Activated CD4-positive, alpha-beta T cell treated with anti-CD3 and anti-CD28 coated beads, Interleukin-2, amount 50 U/mL, for 1 hour (primary cell): ENCODE results near the gene CACNA1S.

ENCODE experiments used
- DNase-seq: peaks from one replicate; pipeline ENCODE4 v3.0.0-alpha.2; 2020

CACNA1S gene

DNA sequence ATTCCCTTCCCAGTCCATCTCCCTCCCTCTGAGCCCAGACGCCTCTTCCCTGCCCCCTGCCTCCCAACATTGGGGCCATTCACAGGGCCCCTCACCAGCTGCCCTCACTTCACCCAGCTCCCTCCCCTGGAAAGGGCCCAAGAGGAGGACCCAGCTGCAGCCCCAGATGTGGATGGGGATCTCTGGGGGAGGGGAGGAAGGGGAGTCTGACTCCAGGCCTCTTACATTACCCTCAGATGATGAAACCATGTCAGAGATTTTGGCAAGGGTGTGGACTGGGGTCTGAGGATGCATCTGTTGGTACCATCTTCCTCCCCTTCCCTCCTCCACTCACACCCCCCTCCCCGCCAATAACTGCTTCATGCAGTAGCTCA lies 87.6 kb downstream of the CACNA1S start:
- DNase-seq, result no peak

DNA sequence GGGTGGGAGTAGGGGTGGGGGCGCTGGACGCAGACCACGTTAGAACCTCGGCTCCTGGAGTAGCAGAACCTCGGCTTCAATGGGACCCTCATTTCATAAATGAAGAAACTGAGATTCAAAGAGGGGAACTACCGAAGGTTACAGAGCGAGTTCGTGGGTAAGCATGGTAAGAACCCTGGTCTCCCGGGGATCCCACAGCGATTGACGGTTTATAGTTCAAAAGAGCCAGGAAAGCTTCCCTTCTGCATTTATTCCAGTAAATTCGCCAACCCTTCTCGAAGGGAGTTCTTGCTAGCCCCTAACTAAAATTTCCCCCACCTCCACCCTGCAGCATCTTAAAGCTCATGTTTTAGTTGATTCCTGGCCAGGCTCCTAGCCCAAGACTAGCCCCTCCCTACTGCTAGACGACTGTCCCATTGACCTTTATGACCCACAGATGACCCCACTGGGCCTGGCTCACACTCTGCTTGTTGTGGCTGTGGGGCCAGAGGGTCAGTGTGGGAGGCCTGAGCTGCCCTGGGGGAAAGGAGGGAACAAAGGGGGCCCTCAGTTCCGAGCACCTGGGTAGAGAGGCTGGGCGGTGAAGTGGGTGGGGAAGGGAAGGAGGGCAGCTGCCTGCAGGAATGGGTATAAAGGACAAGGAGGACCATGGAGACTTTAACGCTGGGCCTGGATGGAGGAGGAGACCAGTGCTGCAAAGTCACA lies 88.2 kb downstream of the CACNA1S start:
- no peak for DNase-seq

DNA sequence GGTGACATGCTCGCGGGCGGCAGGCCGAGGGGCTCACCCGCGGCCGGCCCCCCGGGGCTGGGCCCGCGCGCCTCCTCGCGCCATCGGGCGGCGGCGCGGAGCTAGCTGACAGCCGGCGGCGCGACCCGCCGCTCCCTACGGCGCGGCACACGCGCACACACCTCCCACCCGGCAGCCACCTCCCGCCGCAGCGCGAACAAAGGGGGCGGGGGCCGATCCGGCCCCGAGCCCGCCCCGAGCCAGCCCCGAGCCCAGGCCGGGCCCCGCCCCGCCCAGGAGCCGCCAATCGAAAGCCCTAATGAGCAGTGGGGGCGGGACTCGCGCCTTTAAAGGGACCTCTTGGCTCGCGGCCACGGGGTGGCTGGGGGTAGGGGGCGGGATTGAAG lies 88.7 kb downstream of the CACNA1S start, which contains the start of gene KIF21B:
KIF21B (minus strand) TSS at position 198 of the 386 bp plus-strand sequence. CDS start 331 bp downstream, outside the sequence.
- peak; percentile 90 for DNase-seq

GRCh38 chr1:201022820-201023516 lies 89.3 kb downstream of the CACNA1S start:
- no peak for DNase-seq

- no peak for DNase-seq
Measured at GRCh38 chr1:201022493-201022819, 89.8 kb downstream of the CACNA1S start.

DNA sequence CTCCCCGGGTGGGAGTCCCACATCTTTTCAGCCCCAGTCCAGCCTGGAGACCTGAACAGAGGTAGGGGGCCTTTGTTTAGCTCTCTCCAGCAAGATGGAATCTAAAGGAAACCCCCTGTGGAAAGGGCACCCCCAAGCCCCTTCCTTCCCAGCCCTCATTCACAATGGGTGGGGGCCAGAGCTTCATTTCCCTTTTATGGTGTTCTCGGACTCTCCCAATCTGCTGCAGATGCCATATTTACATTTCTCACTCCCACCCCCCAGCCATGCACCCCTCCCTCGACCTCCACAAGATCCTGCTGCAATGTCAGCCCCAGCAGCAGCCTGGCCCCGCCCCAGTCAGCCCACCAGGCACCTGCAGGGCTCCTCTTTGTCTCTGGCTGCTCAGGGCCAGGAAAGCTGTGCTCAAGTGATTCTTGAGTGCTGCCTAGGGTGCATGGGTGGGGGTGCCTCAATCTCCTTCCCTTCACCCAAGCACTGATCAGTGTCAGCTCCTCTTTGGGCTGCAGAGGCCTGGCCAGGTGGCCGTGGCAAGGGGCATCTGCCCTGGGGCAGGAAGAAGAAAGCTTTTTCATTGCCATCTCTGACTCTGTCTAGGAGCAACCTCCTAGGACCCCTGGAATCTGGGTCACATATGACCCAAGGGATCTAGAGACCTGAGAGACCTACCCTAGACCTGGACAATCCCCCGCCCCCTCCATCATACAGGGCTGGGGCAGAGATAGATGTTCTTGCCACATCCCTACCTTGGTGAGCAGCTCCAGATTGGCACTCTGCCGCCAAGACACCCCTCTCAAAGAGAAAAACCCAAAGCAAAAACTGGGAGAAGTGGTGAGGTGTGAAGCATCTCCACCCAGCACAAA lies 90.4 kb downstream of the CACNA1S start:
- no peak for DNase-seq

DNA sequence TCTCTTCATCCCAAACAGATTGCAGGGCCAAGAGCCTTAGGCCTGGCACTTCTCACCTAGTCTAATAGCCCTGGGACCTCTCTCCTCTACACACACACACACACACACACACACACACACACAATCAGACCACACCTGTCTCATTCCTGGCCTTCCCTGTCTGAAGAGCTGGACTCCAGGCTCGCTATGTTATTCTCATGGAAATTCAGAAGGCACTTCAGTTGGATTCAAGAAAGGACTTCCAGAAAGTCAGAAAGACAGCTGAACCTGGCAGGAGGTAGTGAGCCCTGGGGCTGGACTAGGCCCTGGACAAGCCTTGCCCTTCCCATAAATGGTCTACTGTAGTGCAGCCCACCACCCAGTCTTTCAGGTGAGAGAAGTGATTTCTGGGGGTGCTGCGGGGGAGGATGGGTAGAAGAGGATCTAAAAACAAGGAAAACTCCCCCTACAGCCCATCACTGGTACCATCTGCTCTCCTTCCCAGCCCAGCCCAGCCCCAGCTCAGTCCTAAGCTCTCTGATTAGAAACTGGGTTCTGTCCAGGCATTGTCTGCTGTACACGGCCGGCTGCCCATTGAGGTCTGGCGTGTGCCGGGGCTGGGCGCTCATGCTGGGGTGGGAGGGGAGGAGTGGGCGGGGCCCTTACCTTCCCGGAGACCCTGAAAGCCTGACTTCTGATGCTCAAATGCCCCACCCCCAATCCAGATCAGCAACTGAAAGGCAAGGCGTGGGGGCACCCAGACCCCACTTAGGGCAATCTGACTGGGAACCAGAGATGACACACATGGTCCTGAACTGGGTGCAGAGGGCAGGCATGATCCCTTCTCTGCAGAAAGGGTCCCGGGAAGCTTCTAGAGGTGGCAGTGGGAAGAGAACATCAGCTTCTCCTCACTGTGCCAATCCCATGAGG lies 91.3 kb downstream of the CACNA1S start:
- peak; percentile 33 for DNase-seq

DNA sequence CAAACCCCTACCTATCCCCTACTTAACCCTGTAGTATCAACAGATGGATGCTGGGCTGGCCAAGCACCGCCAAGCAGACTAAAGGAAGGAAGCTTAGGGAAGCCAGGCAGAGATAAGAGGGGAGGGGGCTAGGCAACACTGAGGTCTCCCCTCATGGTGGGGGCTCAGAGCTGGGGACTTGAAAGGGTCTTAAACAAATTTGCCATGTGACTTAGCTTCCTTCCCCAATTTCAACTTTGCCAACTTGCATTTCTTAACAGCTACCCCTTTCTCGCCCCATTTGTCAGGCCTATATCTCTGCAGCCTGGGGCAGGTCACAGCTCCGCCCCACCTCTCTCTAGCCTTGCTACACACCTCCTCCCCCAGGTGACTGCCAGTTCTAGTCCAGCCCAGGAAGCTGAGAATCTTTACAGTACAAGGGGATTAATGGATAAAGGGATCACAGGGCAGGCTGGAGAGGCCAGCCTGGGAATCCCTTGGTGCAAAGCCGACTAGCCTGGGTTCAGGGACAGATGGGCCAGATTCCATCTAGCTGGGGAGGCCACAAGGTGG lies 92.1 kb downstream of the CACNA1S start:
- peak; percentile 27 for DNase-seq

DNA sequence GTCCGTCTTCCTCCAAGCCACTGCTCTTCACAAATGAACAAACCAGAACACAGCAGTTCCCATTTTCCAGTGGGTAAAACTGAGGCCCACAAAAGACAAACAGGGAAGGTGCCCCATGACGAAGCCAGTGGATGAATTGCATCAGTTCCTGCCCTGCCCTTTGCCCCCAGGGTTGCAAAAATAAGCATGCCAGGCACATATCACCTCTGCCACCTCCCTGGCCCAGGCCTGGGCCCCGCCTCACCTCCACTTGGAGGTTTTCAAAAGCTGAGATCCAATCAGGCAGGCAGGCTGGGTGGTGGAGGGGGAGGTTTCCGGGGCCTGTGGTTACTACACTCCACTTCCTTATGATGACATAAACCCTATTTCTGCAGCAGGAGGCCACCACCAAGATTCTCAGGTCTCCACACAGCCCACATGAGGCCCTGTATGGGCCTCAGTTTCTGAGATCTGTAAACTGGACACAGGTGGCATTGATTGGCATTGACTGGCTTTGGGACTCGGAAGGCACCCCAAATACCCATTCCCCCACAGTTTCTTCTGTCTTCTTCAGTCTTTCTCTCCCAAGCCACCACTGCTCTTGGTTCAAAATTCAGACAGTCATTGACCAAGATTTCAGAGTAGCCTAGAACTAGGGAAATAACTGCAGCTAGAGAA lies 92.8 kb downstream of the CACNA1S start:
- DNase-seq, result peak; percentile 85

DNA sequence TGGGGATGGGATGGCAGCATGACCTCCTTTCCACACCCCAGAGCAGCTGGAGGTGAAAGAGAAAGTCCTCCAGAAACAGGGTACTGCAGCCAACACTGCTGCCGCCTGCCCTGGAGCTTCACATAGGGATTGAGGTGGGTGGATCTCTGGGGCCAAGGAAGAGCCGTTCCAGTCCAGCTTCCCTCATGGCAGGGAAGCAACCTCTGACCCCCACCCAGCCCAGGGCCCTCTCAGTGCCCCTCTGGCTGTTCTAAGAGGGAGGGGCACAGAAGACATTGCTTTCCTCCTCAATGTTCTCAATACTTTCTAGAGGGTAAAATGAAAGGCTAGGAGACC lies 94.4 kb downstream of the CACNA1S start:
- no peak for DNase-seq

DNA sequence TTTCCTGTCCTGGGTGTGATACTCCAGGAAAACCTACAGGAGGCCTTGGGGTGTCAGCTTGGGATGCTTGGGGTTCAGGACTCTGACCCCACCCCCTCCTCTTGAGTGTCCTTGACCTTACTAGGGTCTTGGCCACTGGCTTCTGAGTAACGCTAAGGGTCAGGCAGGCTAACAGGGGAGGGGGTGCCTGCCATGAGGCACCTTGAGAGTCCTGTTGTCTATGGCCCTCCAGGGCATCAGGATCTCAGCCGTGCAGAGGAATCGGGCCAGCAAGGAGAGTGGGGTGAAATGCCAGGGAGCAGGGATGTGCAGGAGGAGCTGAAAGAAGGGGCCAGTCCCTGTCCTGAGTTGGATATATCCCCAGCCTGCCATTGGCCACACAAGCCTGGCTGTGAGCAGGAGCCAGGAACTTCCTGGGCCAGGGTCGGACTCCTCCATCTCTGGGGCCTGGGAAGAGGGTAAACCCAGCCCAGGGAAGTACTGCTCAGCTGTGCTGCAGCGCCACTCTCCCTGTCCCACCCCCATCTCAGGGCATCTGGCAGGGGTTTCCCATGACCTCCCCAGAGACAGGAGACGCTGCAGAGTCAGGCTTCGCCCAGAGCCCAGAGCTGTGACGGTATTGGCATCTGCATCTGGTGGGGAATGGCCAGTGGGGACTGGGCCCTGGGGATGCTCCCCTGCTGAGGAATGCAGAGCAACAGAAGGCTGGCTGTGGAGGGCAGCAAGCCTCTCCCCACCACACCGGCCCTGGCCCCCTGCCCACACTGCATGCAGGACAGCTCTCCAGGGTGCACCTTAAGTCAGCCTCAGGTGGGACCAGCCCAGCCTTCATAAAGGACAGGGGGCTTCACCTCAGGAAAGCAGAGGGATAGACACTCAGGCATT lies 95.0 kb downstream of the CACNA1S start:
- DNase-seq, result no peak

GRCh38 chr1:201016211-201016651 lies 96.0 kb downstream of the CACNA1S start:
- no peak for DNase-seq

- no peak for DNase-seq
Measured at GRCh38 chr1:201015551-201016091, 96.6 kb downstream of the CACNA1S start.

DNA sequence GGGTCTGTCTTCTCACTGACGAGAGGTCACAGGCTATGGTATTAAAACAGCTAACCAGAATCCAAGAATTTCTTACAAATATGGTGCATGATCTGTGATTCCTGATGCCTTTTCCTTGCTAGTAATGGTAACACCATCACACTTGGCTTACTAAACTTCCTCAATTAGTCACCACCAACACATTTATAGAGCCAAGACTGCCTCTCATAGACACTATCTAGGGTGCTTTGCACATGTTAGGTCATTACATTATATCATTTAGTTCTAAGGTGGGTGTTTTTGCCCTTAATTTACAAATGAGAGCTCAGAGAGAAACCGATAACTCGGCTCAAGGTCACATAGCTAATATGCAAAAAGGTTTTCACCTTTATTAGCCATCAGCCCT lies 97.4 kb downstream of the CACNA1S start:
- DNase-seq, result no peak

- DNase-seq, result no peak
Measured at GRCh38 chr1:201013991-201014815, 98.0 kb downstream of the CACNA1S start.

DNA sequence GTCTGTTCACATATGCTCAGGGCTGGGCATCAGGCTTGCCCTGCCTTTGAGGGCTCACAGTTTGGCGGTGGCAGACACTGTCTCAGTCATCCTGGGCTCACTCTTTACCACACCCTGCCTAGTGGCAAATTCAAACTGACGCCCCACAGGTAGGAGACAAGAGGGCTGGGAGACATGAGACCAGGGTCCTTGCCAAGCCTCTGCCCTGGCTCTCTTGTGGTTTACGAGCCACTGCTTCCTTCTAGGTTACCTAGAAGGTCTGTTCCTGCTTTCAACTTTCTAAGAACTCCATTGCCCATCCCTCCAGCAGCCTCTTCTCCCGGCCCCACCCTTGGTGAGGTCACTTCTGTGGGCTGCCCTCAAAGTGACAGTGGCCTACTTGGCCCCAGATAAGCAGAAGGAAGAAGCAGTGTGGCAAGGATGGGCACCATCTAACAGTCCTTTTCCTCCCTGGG lies 99.2 kb downstream of the CACNA1S start:
- no peak for DNase-seq

- no peak for DNase-seq
Measured at GRCh38 chr1:201011616-201012015, 100.6 kb downstream of the CACNA1S start.

DNA sequence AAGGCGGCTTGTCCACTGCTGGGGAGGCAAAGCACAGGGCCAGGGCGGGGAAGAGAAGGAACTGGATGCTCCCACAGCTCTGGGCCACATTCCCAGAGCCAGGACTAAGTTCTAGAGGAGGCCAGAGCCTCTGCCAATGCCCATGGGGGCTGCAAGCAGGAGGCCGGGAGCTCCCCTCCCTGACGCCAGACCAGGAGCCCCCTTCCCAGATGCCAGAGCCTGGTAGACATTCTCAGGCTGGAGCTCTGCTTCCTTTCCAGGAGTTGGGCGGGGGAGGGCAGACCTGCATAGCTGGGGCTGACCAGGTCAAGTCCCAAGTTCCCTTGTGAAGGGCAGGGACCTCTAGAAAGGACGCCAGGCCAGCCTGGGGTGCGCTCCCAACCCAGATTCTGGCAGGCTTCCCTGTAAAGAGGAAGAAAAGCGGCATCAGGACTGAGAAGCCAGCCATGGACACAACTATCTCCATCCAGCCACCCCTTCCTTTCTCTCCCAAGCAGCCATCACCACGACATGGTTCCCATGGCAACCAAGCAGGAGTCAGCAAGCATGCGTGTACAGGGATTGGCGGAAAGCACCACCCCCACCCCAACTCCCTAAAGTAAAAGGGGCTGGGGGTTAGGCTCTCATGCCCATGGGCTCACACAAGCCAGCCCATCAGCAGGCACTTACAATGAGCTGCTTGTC lies 102.1 kb downstream of the CACNA1S start:
- no peak for DNase-seq
